ENCODE data around the gene ACHE.

Gene ACHE

DNA sequence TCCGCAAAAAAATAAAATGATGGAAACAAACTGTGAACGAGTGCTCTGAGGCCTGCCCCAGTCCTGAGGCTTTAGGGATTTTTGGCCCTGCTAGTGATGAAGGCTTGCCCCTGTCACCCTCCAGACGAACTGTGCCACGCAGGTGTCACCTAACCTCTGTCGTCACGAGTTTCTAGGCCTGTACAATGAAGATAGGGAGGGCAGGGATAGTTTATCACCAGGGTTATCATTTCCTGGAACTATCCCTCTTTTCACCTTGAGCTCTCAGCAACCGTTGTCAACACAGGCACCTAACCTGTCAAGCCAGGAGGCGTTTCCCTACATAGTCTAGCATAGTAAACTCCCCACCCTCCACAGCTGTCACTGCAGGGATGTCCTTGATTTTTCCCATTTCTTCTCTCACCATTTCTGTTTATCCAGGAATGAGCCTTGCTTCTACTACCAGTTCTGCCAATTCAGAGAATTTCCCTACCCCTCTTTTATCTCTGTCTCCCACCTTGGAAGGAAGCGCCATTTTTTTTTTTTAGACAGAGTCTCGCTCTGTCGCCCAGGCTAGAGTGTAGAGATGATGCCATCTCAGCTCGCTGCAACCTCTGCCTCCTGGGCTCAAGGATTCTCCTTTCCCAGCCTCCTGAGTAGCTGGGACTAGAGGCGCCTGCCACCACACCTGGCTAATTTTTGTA is 2.2 kb upstream of the ACHE start:
- no peak for DNase-seq (ENCODE audit: insufficient read length, low spot score)
- TF ChIP-seq POLR2AphosphoS5 (IDR thresholded peaks at IDR 0.05; ENCODE audit: low read depth, low read length) = no peak
- TF ChIP-seq TAF1 (IDR thresholded peaks at IDR 0.05; ENCODE audit: low read depth, low read length) = no peak
- no peak for TF ChIP-seq SPI1 (IDR thresholded peaks at IDR 0.05; ENCODE audit: low read depth, low read length)
- no peak for TF ChIP-seq PAX5 (IDR thresholded peaks at IDR 0.05; ENCODE audit: insufficient read depth, low read length, severe bottlenecking)
- no peak for TF ChIP-seq POLR2A (IDR thresholded peaks at IDR 0.05; ENCODE audit: low read depth, low read length)
- no peak for TF ChIP-seq POU2F2 (IDR thresholded peaks at IDR 0.05; ENCODE audit: low read depth, low read length)
- no peak for FAIRE-seq

DNA sequence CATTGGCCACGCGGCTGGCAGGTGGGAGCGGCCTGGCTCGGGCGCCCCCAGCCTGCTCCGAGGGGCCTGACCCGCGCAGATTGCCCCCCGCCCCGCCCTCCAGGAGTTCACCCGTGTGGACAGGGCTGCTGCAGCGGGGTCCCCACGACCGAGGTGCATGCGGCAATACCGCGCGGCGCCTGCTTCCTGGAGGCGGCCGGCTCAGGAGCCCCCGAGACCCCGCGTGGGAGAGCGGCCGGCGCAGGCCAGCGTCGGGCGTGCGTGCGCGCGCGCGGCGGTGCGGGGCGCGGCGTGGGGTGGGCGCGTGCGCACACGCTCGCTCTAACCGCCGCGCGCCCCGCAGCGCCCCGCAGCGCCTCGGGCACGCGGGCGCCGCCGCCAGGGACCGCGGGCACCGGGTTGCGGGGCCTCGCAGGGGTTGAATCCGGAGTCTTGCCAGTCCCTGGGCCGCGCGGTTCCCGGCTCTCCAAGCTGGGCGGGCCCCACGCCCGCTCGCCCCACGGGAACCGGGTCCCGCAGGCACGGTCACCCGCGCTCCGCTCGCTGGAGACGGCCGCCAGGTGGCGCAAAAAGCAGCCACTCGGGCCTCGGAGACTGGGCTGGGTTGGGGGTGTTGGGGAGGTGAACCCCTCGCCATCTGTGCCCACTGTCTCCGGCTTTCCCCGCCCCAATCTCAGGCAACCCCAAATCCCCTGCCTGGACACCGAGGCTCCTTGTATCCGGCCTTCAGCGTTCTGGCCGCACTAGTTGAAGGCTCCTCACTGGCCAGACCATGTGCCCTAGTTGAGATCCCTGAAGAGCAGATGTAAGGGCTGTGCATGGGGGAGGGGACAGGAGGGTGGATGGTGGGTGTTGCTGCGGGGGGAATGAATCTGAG is 1.3 kb upstream of the ACHE start:
- no peak for DNase-seq (ENCODE audit: insufficient read length, low spot score)

DNA sequence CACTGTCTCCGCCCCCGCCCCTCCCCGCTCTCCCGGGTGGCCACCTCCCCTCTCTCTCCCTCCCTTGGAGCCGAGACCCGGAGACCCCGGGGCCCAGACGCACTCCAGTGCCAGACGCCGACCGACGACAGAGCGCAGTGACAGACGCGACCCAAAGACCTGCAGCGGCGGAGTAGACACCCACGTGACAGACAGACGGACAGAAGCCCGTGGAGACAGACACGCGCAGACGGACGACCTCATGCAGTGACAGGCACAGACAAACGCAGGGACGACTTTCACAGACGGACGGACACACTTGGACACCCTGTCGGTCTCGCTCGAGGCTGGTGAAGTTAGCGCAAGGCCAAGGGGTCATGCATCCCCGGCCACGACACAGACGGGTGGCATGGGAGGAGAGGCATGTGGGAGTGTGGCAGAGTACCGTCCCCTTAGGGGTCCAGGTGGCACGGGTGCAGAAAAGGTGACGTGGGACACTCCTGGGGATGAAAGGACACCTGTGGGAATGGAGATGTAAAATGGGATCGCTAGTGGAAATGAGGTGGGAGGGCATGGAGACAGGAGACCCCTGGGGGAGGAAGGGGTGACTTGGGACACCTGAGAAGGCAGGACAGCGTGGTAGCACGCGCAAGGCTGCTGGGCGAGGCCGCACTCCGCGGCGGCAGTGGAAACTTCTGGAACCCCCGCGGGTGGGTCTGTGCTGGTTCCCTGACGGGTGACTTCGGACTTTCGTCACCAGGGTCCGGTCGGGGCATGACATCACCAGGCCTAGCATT is 456 bp upstream of the ACHE start:
- FAIRE-seq (peak; percentile 86), DNase-seq (ENCODE audit: insufficient read length, low spot score) (no peak)
- TF ChIP-seq TAF1 (IDR thresholded peaks at IDR 0.05; ENCODE audit: low read depth, low read length) = no peak
- no peak for TF ChIP-seq POU2F2 (IDR thresholded peaks at IDR 0.05; ENCODE audit: low read depth, low read length)
- TF ChIP-seq SPI1 (IDR thresholded peaks at IDR 0.05; ENCODE audit: low read depth, low read length) = no peak
- no peak for TF ChIP-seq POLR2A (IDR thresholded peaks at IDR 0.05; ENCODE audit: low read depth, low read length)
- no peak for TF ChIP-seq PAX5 (IDR thresholded peaks at IDR 0.05; ENCODE audit: insufficient read depth, low read length, severe bottlenecking)
- no peak for TF ChIP-seq POLR2AphosphoS5 (IDR thresholded peaks at IDR 0.05; ENCODE audit: low read depth, low read length)

More for the DNA sequence above, 1.3 kb upstream of the ACHE start:
- peak; percentile 33 for FAIRE-seq
- TF ChIP-seq PAX5 (IDR thresholded peaks at IDR 0.05; ENCODE audit: insufficient read depth, low read length, severe bottlenecking) (no peak), POU2F2 (IDR thresholded peaks at IDR 0.05; ENCODE audit: low read depth, low read length) (no peak)

DNA sequence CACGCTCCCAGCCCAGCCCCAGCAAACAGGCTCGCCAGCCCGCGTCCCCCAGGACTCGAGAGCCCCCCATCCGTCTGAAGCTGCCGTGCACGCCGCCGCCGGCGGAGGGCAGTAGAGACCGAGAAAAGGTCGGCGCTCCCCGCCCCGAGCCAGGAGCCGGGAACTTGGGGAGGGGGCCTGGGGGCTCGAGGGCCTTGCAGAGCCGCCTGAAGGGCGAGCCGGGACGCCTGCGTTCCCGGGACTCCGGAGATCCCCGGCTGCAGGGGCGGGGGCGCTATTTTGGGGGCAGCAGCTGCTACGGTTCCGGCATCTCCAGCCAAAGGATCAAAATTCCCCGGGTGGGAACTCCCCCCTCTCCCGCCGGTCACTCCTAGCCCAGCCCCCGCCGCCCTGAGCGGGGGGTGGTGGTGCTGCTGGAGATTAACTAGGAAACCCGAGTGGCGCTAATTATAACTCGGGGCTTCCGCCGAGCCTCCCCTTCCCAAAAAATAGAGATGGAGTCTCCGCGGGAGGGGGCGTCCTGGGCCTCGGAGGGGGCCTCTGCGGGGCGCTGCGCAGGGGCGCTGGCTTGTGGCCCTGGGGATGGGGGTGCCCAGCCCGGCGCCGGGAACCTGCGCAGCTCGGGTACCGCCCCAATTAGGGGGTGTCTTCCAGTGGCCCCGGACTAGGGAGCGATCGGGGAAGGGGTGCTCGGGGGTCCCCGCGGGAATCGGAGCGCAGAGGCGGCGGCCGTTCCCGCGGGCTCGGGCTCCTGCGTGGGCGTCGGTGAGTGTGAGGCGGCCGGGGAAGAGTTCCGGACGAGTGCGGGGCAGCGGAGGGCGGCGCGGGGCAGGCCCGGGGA is 608 bp downstream of the ACHE start:
- TF ChIP-seq PAX5 (IDR thresholded peaks at IDR 0.05; ENCODE audit: insufficient read depth, low read length, severe bottlenecking) = no peak
- no peak for TF ChIP-seq POLR2A (IDR thresholded peaks at IDR 0.05; ENCODE audit: low read depth, low read length)
- TF ChIP-seq SPI1 (IDR thresholded peaks at IDR 0.05; ENCODE audit: low read depth, low read length) = no peak
- no peak for TF ChIP-seq TAF1 (IDR thresholded peaks at IDR 0.05; ENCODE audit: low read depth, low read length)
- TF ChIP-seq POLR2AphosphoS5 (IDR thresholded peaks at IDR 0.05; ENCODE audit: low read depth, low read length) = no peak
- TF ChIP-seq POU2F2 (IDR thresholded peaks at IDR 0.05; ENCODE audit: low read depth, low read length) = no peak
- peak; percentile 79 for FAIRE-seq

DNA sequence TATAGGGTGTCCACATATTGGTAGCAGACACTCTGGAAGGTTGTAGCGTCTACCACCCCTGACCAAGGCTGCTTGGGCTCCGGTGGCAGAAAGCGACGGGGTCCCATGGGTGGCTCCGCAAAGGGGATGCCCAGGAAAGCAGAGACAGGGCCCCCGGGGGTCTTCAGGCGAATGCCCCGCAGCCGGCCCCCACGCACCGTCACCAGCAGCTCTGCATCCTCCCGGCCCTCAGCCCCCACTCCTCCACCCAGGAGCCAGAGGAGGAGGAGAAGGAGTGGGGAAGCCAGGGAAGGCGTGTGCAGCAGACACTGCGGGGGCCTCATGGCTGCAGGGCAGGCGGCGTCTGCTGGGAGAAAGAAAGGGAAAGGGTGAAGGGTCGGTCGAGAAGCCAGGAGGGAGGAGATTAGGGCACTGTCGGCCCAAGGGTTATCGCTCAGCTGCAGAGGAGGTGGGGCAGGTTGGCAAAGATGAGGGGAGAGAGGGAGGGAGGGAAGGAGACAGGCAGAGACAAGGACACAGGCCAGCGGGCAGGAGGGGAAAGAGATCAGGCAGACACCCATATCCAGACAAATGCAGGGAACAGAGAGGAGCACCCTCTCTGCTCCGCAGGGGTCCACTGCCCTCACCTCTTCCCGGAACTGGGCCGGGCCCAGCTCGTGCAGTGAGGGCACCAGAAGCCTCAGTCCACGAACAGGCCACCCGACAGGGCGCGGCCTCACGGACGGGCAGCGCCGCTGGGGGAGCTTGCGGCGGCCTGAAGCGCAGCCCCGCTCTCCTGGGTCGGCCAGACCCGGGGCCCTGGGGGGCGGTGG is 1.6 kb downstream of the ACHE start:
- DNase-seq (ENCODE audit: insufficient read length, low spot score) = no peak
- TF ChIP-seq POU2F2 (IDR thresholded peaks at IDR 0.05; ENCODE audit: low read depth, low read length) (no peak), PAX5 (IDR thresholded peaks at IDR 0.05; ENCODE audit: insufficient read depth, low read length, severe bottlenecking) (no peak), TAF1 (IDR thresholded peaks at IDR 0.05; ENCODE audit: low read depth, low read length) (no peak), POLR2A (IDR thresholded peaks at IDR 0.05; ENCODE audit: low read depth, low read length) (no peak), POLR2AphosphoS5 (IDR thresholded peaks at IDR 0.05; ENCODE audit: low read depth, low read length) (no peak), SPI1 (IDR thresholded peaks at IDR 0.05; ENCODE audit: low read depth, low read length) (no peak)
- no peak for FAIRE-seq

More for the DNA sequence above, 608 bp downstream of the ACHE start:
- no peak for DNase-seq (ENCODE audit: insufficient read length, low spot score)

DNA sequence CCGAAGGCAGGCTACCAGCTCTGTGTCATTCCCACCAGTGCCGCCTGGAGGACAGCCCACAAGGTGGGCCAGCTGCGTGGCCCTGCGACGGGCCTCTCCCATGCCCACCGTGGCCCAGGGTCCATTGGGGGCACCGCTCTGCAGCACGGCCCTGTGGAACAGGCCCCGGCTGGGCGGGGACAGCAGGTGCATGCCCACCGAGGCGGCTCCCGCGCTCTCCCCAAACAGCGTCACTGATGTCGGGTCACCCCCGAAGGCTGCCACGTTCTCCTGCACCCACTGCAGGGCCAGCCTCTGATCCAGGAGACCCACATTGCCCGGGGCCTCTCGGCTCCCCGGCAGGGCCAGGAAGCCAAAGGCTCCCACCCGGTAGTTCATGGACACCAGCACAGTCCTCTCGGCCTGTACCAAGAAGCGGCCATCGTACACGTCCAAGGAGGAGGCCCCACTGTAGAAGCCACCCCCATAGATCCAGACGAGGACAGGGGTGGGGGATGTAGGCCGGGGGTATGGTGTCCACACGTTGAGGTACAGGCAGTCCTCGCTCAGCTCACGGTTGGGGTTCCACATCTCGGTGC is 2.3 kb downstream of the ACHE start:
- DNase-seq (ENCODE audit: insufficient read length, low spot score) (no peak), FAIRE-seq (no peak)
- TF ChIP-seq POLR2AphosphoS5 (IDR thresholded peaks at IDR 0.05; ENCODE audit: low read depth, low read length) = no peak
- TF ChIP-seq POU2F2 (IDR thresholded peaks at IDR 0.05; ENCODE audit: low read depth, low read length) = no peak
- TF ChIP-seq PAX5 (IDR thresholded peaks at IDR 0.05; ENCODE audit: insufficient read depth, low read length, severe bottlenecking) = no peak
- no peak for TF ChIP-seq SPI1 (IDR thresholded peaks at IDR 0.05; ENCODE audit: low read depth, low read length)
- no peak for TF ChIP-seq POLR2A (IDR thresholded peaks at IDR 0.05; ENCODE audit: low read depth, low read length)
- TF ChIP-seq TAF1 (IDR thresholded peaks at IDR 0.05; ENCODE audit: low read depth, low read length) = no peak

DNA sequence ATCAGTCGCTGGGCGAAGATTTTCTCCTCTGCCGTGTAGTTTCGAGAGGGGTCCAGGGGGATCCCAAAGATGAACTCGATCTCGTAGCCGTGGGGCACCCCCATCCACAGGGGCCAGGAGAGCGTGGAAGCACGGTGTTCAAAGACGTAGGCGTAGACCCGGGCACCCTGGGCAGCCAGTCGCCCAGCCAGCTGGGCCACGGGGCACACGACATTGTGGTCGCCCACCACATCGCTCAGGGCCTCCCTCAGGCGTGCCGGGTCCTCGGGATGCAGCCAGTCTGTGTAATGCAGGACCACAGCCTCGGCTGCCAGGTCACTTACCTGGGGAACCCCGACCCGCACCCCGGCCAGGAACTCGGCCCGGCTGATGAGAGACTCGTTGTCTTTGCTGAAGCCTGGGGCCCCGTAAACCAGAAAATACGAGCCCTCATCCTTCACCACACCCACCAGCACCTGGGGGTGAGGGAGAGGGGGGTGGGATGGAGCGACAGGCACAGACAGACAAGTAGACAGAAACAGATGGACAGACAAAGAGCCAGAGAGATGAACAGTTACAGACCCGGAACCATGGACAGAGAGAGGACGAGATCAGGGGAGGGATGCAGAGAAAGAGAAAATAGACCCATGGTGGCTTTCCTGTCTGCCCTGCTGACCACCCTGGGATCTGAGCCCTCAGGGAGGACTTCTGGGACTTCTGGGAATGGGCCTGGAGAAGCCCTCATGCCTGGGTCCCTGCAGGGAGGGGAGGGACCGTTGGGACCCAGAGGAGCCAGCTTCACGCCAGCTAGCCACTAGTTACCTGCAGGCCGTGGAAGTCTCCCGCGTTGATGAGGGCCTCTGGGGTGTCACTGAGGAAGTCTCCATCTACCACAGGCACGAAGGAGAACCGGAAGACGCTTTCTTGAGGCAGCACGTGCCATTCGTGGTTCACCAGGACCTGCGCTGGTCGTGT is 3.0 kb downstream of the ACHE start:
- TF ChIP-seq TAF1 (IDR thresholded peaks at IDR 0.05; ENCODE audit: low read depth, low read length) (no peak), POU2F2 (IDR thresholded peaks at IDR 0.05; ENCODE audit: low read depth, low read length) (no peak), SPI1 (IDR thresholded peaks at IDR 0.05; ENCODE audit: low read depth, low read length) (no peak), POLR2A (IDR thresholded peaks at IDR 0.05; ENCODE audit: low read depth, low read length) (no peak), PAX5 (IDR thresholded peaks at IDR 0.05; ENCODE audit: insufficient read depth, low read length, severe bottlenecking) (no peak), POLR2AphosphoS5 (IDR thresholded peaks at IDR 0.05; ENCODE audit: low read depth, low read length) (no peak)
- no peak for DNase-seq (ENCODE audit: insufficient read length, low spot score)
- FAIRE-seq = no peak
